ENCODE measurements around the gene CLSTN2.

The CLSTN2 gene

GRCh38 chr3:140552898-140553297 lies 617.9 kb downstream of the CLSTN2 start:
- DNase-seq (ENCODE audit: low spot score): no peak

- no peak for DNase-seq (ENCODE audit: low spot score)
Observed at GRCh38 chr3:140553591-140553990, 618.6 kb downstream of the CLSTN2 start.

GRCh38 chr3:140555666-140556065 lies 620.7 kb downstream of the CLSTN2 start:
- no peak for DNase-seq (ENCODE audit: low spot score)

GRCh38 chr3:140557476-140557875 lies 622.5 kb downstream of the CLSTN2 start:
- DNase-seq (ENCODE audit: low spot score): no peak

GRCh38 chr3:140559546-140559945 lies 624.6 kb downstream of the CLSTN2 start:
- no peak for DNase-seq (ENCODE audit: low spot score)

- no peak for DNase-seq (ENCODE audit: low spot score)
Observed at GRCh38 chr3:140563206-140563760, 628.3 kb downstream of the CLSTN2 start.

- no peak for DNase-seq (ENCODE audit: low spot score)
Observed at GRCh38 chr3:140568131-140568530, 633.1 kb downstream of the CLSTN2 start.

- DNase-seq (ENCODE audit: low spot score): no peak
Observed at GRCh38 chr3:140568842-140569520, 634.0 kb downstream of the CLSTN2 start.

- no peak for DNase-seq (ENCODE audit: low spot score)
Observed at GRCh38 chr3:140570602-140571001, 635.6 kb downstream of the CLSTN2 start.

- DNase-seq (ENCODE audit: low spot score): no peak
Observed at GRCh38 chr3:140571836-140572235, 636.9 kb downstream of the CLSTN2 start.

GRCh38 chr3:140572334-140572733 lies 637.3 kb downstream of the CLSTN2 start:
- no peak for DNase-seq (ENCODE audit: low spot score)

- no peak for DNase-seq (ENCODE audit: low spot score)
Observed at GRCh38 chr3:140573011-140573410, 638.0 kb downstream of the CLSTN2 start.

GRCh38 chr3:140574375-140574774 lies 639.4 kb downstream of the CLSTN2 start:
- no peak for DNase-seq (ENCODE audit: low spot score)

- DNase-seq (ENCODE audit: low spot score): no peak
Observed at GRCh38 chr3:140576449-140576848, 641.5 kb downstream of the CLSTN2 start.

- no peak for DNase-seq (ENCODE audit: low spot score)
Observed at GRCh38 chr3:140577911-140578310, 642.9 kb downstream of the CLSTN2 start.

GRCh38 chr3:140579260-140579659 lies 644.3 kb downstream of the CLSTN2 start:
- no peak for DNase-seq (ENCODE audit: low spot score)

GRCh38 chr3:140580746-140581145 lies 645.8 kb downstream of the CLSTN2 start:
- no peak for DNase-seq (ENCODE audit: low spot score)

GRCh38 chr3:140584549-140584948 lies 649.6 kb downstream of the CLSTN2 start:
- DNase-seq (ENCODE audit: low spot score): no peak

- DNase-seq (ENCODE audit: low spot score): peak; percentile 34
Observed at GRCh38 chr3:140585828-140586227, 650.8 kb downstream of the CLSTN2 start.

- DNase-seq (ENCODE audit: low spot score): no peak
Observed at GRCh38 chr3:140586311-140586710, 651.3 kb downstream of the CLSTN2 start.

- DNase-seq (ENCODE audit: low spot score): no peak
Observed at GRCh38 chr3:140588558-140588957, 653.6 kb downstream of the CLSTN2 start.

- DNase-seq (ENCODE audit: low spot score): no peak
Observed at GRCh38 chr3:140593766-140594165, 658.8 kb downstream of the CLSTN2 start.

- DNase-seq (ENCODE audit: low spot score): no peak
Observed at GRCh38 chr3:140595295-140595694, 660.3 kb downstream of the CLSTN2 start.

GRCh38 chr3:140597364-140597763 lies 662.4 kb downstream of the CLSTN2 start:
- no peak for DNase-seq (ENCODE audit: low spot score)

All from AG20443 (cell line).